GM21529 (cell line): Measurements from ENCODE around the gene RAE1.

ENCODE experiments used
- ATAC-seq: cut with Tn5 transposase; IDR thresholded peaks from one replicate; pipeline ENCODE4 v1.9.1; 2021; ENCODE audit not compliant: unreplicated experiment

Gene RAE1

DNA sequence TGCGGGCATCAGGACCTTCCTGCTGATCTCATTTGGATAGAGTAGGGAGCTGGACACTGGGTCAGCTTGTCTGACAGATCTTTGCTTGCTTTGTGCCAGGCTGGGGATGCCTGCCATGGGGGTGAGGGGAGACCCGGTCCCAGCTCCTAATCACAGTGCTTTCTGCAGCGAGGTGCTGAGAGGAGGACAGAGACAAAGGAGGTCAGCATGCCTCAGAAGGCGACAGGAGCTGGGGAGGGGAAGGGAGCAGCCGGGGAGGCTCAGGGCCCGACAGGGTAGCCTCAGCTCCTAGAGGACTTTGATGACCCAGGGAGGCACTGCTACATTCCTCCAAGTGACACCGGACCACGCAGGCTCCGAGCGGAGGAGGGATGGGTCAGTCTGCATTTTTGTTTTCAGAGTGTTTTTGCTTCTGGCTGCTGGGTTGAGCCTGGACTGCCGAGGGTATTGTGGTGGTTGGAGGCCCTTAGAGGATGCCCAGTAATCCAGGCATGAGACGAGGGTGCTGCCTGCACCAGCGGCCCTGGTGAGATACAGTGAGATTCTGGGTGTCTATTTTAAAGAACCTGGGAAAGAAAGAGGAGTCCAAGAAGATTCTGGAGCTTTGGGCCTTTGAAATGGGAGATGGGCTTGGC, 48.0 kb downstream of the RAE1 start:
- ATAC-seq: no peak

DNA sequence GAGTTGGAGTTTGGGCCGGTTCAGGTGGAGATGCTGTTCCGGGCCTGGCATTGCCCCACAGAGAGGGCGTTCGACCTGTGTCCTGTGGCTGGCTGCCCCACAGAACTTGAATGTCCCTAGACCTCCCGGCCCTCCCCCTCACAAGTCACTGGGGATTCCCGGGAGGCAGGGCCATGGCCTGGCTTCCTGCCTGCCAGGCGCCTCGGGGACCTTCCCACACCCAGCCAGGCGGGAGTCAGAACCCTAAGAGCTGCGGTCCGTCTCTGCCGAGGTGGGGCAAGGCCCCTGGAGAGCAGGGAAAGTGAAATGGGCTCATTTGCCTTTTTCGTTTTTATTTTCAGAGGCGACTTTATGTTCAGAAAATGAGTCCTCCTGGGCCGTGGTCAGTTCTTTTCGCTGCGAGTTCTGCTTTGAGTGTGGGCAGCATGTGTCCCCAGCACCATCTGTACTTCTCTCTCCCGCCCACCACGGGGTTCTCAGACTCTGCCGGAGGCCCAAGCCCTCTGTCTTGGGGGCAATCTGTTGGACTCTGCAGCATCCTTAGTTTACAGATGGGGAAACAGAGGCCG, 48.6 kb downstream of the RAE1 start:
- peak; percentile 41 for ATAC-seq

DNA sequence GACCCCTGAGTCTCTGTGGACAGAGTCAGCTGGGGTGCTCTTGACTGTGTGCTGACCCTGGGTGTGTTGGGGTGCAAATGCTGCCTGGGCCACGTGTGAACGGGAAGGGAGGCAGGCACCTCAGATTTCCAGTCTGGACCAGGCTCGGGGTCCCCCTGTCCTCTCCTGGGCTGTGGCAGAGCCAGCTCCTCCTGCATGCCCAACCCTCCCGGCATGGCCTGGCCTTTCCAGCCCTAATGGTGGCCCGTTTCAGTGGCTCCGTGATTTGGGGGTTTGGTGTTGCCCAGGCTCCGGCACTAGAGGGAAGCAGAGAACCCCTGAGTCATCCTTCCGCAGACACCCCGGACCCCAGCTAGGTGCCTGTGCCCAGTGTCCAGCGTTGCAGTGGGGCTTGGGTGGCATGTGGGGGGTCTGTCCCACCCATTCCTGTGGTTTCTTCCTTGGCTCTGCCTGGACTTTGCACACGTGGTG, 49.2 kb downstream of the RAE1 start:
- no peak for ATAC-seq

DNA sequence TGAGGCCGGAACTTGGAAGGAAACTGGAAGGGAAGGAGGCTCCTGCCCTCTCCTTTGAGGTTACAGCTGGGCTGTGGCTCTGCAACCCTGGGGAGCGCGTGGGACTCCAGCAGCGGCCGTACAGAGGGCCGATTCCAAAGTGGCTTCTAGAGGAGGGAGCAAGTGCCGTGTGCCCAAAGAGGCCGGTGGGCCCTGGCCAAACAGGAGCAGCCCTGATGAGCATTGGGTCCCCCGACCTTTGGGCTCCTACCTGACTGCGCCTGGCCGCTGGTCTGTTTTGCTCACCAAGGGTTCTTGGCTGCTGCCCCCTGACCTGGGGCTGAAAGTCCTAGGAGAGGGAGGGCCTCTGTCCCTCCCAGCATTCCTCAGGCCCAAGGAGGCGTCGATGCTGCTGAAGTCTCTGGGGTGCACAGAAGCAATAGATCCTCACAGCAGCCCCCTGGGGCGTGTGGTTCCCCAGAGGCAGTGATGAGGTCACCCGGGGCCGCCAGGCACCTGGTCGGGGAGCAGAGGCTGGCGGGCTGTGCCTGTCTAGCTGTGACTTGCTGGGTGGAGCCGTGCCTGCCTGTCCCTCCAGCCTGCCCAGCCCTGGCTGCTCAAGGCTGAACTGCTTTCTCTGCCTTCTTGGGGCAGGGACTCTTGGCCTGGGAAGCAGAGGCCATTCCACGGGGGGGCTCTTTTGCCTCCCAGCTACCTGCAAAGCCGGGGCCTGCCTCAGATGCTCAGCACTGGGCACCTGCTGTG, 49.9 kb downstream of the RAE1 start:
- ATAC-seq: peak; percentile 21

DNA sequence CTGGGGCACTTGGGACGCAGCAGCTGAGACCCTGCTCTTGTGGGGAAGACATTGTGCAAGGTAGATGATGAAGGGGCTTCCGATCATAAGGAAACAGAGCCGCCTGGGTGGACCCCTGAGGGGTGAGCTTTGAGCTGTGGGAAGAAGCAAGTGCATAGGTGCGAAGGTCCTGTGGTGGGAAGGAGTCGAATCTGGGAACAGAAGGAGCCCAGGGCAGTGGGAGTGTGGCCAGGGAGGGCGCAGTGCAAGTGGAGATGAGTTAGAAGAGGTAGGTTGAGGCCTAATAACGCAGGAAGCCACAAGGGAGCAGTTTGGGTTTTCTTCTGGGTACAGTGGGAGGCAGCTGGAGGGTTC, 50.5 kb downstream of the RAE1 start:
- ATAC-seq: no peak

DNA sequence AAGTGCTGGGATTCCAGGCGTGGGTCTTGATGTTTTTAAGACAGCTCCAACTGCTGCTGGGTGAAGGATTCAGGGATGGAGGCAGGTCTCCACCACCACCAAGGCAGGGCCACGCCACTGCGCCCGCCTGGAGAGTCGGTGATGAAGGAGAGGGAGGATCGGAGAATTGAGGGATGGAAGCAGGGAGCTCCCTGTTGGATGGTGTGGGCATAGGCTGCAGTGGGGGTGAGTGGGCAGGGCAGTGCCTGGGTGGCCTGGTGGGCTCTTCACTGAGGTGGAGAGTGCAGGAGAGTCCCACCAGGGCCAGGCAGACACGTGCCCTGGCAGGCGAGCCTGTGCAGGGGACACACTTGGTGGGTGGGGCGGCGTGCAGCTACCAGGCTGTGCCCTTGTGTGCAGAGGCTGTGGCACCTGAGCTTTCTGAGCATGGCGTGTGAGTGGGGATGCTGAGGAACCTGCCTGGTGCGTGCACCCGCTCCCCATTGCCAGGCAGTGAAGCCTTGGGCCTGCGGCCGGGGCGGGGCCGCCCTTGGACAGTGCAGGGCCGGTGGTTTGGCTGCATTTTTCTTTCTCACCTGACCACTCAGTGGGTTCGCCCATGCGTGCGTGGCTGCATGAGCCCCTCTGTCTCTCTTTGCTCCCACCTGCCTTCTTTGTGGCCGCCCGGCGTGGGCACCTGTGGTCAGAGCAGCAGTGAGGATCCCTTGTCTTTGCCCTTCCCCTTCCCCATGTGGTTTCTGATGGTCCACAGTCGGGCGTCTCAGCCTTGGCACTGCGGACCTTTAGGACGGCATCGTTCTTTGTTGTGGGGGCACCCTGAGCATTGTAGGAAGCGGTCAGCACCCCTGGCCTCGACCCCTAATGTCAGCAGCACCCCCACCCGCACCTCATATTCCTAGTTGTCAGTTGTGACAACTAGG, 51.4 kb downstream of the RAE1 start:
- ATAC-seq: no peak

DNA sequence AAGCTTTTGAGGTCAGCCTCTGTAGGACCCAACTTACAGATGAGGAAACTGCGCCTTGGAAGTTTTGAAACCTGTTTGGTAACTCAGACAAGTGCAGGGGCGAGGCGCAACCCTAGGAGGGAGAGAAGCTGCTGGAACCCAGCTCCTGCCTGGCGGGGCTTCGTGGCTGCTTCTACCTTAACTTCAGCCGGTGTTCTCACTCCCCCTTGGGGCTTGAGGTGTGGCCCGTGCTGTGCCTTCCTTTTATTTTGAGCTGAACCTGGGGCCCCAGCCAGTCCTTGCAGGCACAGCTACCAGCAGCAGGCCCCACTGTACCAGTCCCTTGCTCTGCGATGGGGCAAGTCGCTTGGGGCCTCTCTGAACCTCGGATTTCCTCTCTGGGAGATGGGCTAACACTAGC, 52.2 kb downstream of the RAE1 start:
- no peak for ATAC-seq

DNA sequence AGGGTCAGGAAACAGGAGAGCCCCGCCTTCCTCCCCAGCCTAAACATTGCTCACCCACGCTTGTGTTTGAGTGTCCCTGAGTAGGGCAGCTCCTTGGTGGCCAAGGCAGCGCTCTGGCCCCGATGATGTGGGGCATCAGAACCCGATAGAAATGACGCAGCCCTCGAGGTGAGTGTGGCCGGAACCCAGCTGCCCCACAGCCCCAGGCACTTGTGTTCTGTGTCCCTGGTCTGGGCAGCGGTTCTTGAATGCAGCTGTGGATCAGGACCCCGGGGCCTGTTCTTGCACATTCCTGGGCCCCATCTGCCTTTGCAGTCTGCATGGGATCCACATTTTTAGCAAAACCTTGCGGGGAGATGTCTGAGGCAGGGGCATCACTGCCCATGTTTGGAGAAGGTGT, 53.0 kb downstream of the RAE1 start:
- no peak for ATAC-seq

DNA sequence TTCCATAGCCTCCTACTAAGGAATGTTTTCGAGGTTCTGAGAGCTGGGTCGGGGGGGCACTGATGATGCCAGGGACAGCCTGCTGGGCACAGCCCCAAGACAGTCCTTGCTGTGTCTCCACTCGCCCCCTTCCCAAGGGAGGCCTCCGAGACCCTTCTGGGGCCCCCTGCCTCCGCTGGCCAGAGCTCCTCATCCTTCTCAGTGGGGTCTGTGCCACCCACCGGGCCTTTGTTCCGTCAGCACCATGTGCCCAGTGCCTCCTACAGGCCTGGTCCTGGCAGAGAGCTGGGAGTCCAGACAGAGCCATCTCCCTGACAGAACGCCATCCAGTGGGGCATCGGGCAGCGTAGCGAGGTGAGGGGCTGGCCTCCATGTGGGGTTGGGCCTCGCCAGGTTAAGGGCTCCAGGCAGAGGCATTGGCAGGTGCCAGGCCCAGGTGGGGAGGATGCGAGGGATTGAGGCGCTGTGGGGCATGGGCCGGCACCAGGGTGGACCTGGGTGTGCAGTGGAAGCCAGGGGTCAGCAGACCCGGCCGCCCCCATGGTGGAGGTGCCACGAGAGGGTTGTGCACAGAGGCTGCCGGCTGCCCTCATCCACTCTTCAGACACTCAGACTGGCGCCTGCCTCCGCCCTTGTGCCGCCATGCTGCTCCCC, 53.5 kb downstream of the RAE1 start:
- ATAC-seq: no peak

DNA sequence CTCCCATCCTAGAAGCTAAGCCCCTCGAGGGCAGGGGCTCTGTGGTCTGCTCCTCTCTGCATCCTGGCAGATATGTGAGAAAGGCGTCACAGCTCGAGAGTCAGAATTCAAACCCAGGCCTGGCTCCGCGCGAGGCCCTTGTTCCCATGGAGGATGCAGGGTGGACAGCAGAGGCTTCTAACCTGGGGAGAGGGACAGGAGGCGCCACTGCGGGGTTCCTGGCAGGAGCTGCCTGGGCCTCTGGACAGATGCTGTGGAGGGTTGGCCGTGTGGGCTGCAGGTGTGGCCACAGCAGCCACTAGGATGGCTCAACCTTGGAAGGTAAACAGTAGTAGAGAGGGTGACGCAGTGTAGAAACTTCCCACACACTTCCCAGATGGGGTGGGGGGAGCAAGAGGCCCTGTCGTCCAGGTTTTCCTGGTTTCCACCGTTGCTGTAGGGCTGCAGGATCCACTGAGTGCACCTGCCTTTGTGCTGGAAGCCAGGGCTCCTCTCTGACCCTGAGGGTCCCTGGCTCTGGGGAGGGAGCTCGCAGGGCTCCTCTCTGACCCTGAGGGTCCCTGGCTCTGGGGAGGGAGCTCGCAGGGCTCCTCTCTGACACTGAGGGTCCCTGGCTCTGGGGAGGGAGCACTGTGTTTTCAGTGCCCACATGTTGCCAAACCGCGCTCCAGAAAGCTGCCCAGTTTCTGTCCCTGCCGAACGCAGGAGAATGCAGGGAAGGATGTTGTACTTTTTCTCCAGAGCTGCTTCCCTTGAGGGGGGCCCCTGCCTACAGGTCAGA, 54.4 kb downstream of the RAE1 start:
- no peak for ATAC-seq

DNA sequence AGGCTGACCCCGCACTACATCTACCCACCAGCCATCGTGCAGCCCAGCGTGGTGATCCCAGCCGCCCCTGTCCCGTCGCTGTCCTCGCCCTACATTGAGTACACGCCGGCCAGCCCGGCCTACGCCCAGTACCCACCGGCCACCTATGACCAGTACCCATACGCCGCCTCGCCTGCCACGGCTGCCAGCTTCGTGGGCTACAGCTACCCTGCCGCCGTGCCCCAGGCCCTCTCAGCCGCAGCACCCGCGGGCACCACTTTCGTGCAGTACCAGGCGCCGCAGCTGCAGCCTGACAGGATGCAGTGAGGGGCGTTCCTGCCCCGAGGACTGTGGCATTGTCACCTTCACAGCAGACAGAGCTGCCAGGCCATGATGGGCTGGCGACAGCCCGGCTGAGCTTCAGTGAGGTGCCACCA, 56.5 kb downstream of the RAE1 start:
- no peak for ATAC-seq

DNA sequence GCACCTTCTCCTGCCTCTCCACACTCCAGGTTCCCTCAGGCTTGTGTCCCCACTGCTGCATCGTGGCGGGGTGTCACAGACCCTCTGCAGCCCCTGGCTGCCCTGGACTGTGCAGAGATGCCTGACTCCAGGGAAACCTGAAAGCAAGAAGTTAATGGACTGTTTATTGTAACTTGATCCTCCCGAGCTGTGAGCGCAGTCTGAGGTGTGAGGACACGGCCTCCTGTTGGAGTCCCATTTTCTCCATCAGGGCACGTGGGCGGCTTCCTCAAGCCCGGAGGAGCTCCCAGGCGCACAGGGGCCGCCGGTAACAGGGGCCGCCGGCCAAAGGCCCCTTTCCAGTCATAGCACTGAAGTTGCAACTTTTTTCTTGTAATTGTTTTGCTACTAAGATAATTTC, 57.1 kb downstream of the RAE1 start:
- no peak for ATAC-seq

DNA sequence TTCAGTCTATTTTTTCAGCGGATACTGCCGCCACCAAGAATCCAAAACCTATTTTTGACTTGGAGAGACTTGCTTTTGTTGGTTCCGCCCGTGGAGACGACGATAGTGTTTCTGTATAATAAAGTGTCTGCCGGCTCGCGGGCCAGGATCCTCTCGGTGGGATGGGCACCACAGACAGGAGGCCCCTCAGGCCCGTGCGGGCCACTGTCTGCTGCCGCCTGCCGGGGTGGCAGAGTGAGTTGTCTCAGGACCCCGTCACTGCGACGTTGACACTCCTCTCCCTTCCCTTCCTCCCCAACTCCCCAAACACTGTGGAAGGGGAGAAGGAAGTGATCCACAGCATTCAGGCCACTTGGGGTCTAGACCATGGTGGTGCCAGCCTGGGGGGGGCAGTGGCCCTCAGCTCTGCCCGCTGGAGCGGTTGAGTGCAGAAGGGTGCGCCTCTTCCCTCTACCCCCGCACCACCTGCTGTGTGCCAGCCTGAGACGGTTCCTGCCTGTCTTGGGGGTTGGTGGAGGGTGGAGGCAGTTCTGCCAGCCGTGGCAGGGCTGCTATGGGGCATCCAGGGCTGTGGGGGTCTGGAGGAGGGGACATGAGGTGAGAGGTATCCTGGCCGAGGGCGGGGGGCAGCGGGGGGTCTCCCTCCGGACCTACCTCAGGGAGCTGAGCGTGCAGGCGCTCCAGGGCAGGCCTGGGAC, 57.6 kb downstream of the RAE1 start:
- ATAC-seq: no peak

DNA sequence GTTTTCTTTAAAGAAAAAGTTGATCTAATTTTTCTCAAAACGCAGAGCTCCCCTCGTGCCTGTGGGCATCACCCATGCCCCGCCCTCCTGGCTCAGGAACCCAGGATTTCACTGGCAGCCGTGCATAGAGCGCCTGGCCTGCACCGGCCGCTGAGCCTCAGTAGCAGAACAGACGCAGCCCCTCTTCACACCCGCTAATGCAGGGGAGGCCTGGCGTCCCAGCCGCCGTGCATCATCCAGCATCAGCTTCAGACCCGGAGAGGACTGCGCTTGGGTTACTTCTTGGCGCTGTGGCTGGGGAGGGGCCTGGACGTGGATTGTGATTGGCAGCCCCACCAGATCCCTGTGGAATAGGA, 58.2 kb downstream of the RAE1 start:
- ATAC-seq: no peak

DNA sequence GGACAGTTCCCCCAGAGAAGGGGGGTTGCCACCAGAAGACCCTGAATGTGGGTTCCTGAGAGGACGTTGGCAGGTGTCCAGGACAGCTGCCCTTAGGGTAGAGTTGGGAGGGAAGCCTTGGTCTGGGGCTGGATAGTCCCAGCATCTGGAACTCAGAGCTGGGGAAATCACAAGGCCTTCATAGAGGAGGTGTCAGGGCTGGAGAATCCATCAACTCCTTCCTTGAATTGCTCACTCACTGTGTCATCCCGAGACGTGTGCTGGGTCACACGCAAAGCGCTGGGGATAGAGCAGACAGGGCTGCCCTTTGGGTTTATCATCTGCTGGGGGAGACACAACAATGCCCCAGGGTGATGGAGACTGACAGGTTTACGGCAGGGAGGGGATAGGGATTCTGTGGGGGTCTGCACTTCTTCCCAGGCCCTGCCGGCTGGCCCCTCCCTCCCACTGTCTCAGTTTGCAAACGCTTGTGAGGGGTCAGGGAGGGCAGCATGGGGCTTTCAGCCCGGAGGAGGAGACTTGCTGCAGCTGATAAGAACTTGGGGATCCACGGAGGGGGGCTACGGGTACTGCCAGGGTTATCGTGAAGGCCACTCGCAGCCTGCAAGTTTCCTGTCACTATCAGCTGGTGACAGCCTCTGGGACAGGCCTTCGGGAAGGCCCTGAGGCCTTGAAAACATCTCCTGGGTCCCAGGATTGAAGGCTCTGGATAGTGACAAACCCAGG, 58.8 kb downstream of the RAE1 start:
- no peak for ATAC-seq

DNA sequence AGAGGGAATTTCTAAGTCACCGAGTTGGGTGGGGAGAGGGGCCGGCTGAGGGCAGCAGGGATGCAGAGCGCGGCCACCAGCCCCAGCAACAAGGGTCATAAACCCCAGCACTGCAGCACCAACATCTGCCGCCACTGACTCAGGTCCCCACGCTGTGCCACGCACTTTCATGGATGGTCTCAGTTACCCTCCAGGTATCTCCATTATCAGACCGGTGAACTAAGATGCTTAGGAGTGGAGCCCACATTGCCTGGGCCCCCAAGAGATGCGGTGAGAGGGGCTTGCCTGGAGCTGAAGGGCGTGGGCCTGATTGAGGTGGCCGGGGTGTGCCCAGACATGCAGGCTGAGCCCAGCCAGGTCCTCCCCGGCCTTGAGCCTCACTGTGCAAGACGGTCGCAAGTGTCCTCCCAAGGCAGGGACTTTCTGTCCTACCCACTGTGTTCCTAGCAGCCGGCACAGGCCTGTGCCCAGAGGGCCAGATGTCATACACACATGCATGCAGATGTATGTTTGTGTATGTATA, 59.4 kb downstream of the RAE1 start:
- ATAC-seq: no peak

DNA sequence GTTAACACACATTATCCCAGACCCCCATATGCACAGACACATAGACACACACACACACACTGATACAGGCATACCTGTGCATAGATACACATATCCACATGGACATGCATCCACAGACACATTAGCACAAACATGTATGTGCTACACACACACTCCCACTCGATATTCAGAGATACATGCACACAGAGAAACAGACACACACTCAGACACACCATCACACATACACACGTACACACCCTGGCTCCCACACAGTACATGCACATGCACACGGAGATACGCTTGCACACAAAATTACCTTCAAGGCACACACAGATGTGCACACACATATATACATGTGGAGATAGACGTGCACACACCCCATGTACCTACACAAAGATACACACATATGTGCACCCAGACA, 59.9 kb downstream of the RAE1 start:
- no peak for ATAC-seq

DNA sequence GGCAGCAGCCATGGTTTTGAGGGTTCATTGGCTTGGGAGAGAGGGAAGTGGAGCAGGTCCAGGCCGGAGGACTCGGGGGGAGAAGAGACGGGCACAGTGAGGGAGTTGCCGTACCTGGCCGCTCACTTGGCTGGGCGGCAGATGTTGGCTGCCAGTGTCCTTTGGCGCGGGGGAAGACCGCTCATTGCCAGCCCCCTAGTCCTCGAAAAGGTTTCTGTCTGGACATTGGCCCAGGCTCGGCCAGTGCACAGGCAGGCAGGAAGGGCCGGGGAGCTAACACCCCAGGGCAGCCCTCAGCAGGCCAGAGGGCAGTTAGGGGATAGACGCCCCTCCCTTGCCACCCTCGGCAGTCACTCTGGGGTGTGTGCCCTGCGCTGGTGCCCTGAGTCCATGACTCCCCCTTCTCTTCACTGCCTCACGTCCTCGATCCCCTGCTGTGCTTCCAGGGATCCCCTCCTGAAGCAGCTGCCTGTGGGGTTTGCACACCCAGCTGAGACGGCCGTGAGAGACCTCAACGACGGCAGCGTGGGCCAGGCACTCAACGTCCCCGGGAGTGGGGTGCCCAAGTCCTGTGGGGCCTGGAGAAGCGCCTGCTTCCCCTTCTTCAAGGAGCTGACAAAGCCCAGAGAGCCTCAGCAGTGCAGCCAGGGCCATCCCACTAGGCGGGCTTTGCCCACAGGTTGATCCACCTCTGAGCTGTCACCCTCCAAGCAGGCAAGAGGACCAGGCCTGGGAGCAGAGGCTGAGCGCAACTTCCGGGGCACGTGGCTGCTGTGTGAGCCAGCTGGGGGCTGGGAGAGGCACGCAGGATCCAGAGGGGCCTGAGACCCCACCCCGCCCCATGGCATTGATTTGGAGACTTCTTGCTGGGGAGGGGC, 60.6 kb downstream of the RAE1 start:
- no peak for ATAC-seq
